ENCODE results near the gene TRIM49C.
"Not testable (repeated sequence)": the region's sequence is repeated elsewhere in the genome, so short reads cannot be mapped to it uniquely, and the experiment has no call there.

The TRIM49C gene

GRCh38 chr11:90030806-90031205, at the start of gene TRIM49C:
TSS of gene TRIM49C (plus strand) at chr11:90031106. CDS start at chr11:90035212, 4,106 bp downstream.
- not testable (repeated sequence) for H3K79me2 ChIP-seq (ENCODE audit: insufficient read depth, low read depth); H4K20me1 ChIP-seq (ENCODE audit: insufficient read depth); H3K36me3 ChIP-seq (ENCODE audit: insufficient read depth); H2AFZ ChIP-seq (ENCODE audit: low read depth); H3K4me1 ChIP-seq (ENCODE audit: low read depth, poor library complexity, severe bottlenecking); H3K27me3 ChIP-seq (ENCODE audit: insufficient read depth, low read depth); H3K4me2 ChIP-seq; H3K9ac ChIP-seq; H3K4me3 ChIP-seq (IDR thresholded peaks at IDR 0.05; ENCODE audit: insufficient read depth, low read depth, low read length); H3K27ac ChIP-seq

GRCh38 chr11:90024184-90024583, 6.7 kb upstream of the TRIM49C start:
- not testable (repeated sequence) for H3K4me3 ChIP-seq (IDR thresholded peaks at IDR 0.05; ENCODE audit: insufficient read depth, low read depth, low read length); H3K9ac ChIP-seq; H3K27ac ChIP-seq; H3K79me2 ChIP-seq (ENCODE audit: insufficient read depth, low read depth); H3K4me1 ChIP-seq (ENCODE audit: low read depth, poor library complexity, severe bottlenecking); H3K4me2 ChIP-seq; H3K36me3 ChIP-seq (ENCODE audit: insufficient read depth); H2AFZ ChIP-seq (ENCODE audit: low read depth); H3K27me3 ChIP-seq (ENCODE audit: insufficient read depth, low read depth); H4K20me1 ChIP-seq (ENCODE audit: insufficient read depth)

GRCh38 chr11:90051591-90052209, 20.8 kb downstream of the TRIM49C start:
- H3K4me3 ChIP-seq (IDR thresholded peaks at IDR 0.05; ENCODE audit: insufficient read depth, low read depth, low read length); H3K4me2 ChIP-seq; H3K4me1 ChIP-seq (ENCODE audit: low read depth, poor library complexity, severe bottlenecking); H3K79me2 ChIP-seq (ENCODE audit: insufficient read depth, low read depth); H3K27ac ChIP-seq; H2AFZ ChIP-seq (ENCODE audit: low read depth); H3K9ac ChIP-seq; H4K20me1 ChIP-seq (ENCODE audit: insufficient read depth); H3K36me3 ChIP-seq (ENCODE audit: insufficient read depth); H3K27me3 ChIP-seq (ENCODE audit: insufficient read depth, low read depth): not testable (repeated sequence)

GRCh38 chr11:90052311-90052710, 21.4 kb downstream of the TRIM49C start:
- H3K4me2 ChIP-seq; H3K79me2 ChIP-seq (ENCODE audit: insufficient read depth, low read depth); H3K27ac ChIP-seq; H3K9ac ChIP-seq; H2AFZ ChIP-seq (ENCODE audit: low read depth); H3K36me3 ChIP-seq (ENCODE audit: insufficient read depth); H3K27me3 ChIP-seq (ENCODE audit: insufficient read depth, low read depth); H3K4me1 ChIP-seq (ENCODE audit: low read depth, poor library complexity, severe bottlenecking); H4K20me1 ChIP-seq (ENCODE audit: insufficient read depth); H3K4me3 ChIP-seq (IDR thresholded peaks at IDR 0.05; ENCODE audit: insufficient read depth, low read depth, low read length): not testable (repeated sequence)

GRCh38 chr11:90053545-90053944, 22.6 kb downstream of the TRIM49C start:
- not testable (repeated sequence) for H3K4me1 ChIP-seq (ENCODE audit: low read depth, poor library complexity, severe bottlenecking); H4K20me1 ChIP-seq (ENCODE audit: insufficient read depth); H3K4me2 ChIP-seq; H3K4me3 ChIP-seq (IDR thresholded peaks at IDR 0.05; ENCODE audit: insufficient read depth, low read depth, low read length); H3K9ac ChIP-seq; H3K36me3 ChIP-seq (ENCODE audit: insufficient read depth); H3K27ac ChIP-seq; H3K27me3 ChIP-seq (ENCODE audit: insufficient read depth, low read depth); H3K79me2 ChIP-seq (ENCODE audit: insufficient read depth, low read depth); H2AFZ ChIP-seq (ENCODE audit: low read depth)

GRCh38 chr11:90085650-90086049, 54.7 kb downstream of the TRIM49C start, which contains the start of gene UBTFL1:
TSS of gene UBTFL1 (plus strand) at chr11:90085950. CDS start at chr11:90085950, 0 bp downstream.
- H3K79me2 ChIP-seq (ENCODE audit: insufficient read depth, low read depth); H3K36me3 ChIP-seq (ENCODE audit: insufficient read depth); H3K4me3 ChIP-seq (IDR thresholded peaks at IDR 0.05; ENCODE audit: insufficient read depth, low read depth, low read length); H3K4me2 ChIP-seq; H4K20me1 ChIP-seq (ENCODE audit: insufficient read depth); H2AFZ ChIP-seq (ENCODE audit: low read depth); H3K27ac ChIP-seq; H3K27me3 ChIP-seq (ENCODE audit: insufficient read depth, low read depth); H3K9ac ChIP-seq; H3K4me1 ChIP-seq (ENCODE audit: low read depth, poor library complexity, severe bottlenecking): not testable (repeated sequence)

GRCh38 chr11:90088731-90089130, 57.8 kb downstream of the TRIM49C start:
- H3K36me3 ChIP-seq (ENCODE audit: insufficient read depth); H2AFZ ChIP-seq (ENCODE audit: low read depth); H3K27ac ChIP-seq; H3K9ac ChIP-seq; H3K4me3 ChIP-seq (IDR thresholded peaks at IDR 0.05; ENCODE audit: insufficient read depth, low read depth, low read length); H4K20me1 ChIP-seq (ENCODE audit: insufficient read depth); H3K27me3 ChIP-seq (ENCODE audit: insufficient read depth, low read depth); H3K79me2 ChIP-seq (ENCODE audit: insufficient read depth, low read depth); H3K4me1 ChIP-seq (ENCODE audit: low read depth, poor library complexity, severe bottlenecking); H3K4me2 ChIP-seq: not testable (repeated sequence)
